HK-2 (cell line): ENCODE data around the gene TAF4.
"Not testable (repeated sequence)": the region's sequence is repeated elsewhere in the genome, so short reads cannot be mapped to it uniquely, and the experiment has no call there.

Experiments
- DNase-seq: peaks from one replicate; pipeline ENCODE4 v3.0.0-alpha.2; 2018; ENCODE audit not compliant: unreplicated experiment

TAF4 gene

GRCh38 chr20:62058941-62059340, 6.7 kb downstream of the TAF4 start:
- DNase-seq: no peak

- no peak for DNase-seq
Measured at GRCh38 chr20:62056975-62057374, 8.7 kb downstream of the TAF4 start.

- no peak for DNase-seq
Measured at GRCh38 chr20:62056377-62056776, 9.3 kb downstream of the TAF4 start.

GRCh38 chr20:62055862-62056115, 9.9 kb downstream of the TAF4 start:
- DNase-seq: not testable (repeated sequence)

- DNase-seq: no peak
Measured at GRCh38 chr20:62055106-62055861, 10.4 kb downstream of the TAF4 start.

- DNase-seq: no peak
Measured at GRCh38 chr20:62054451-62054953, 11.2 kb downstream of the TAF4 start.

GRCh38 chr20:62053465-62054196, 12.1 kb downstream of the TAF4 start:
- DNase-seq: no peak

GRCh38 chr20:62052842-62053464, 12.7 kb downstream of the TAF4 start:
- no peak for DNase-seq

GRCh38 chr20:62052336-62052841, 13.3 kb downstream of the TAF4 start:
- no peak for DNase-seq

GRCh38 chr20:62051546-62052255, 14.0 kb downstream of the TAF4 start:
- no peak for DNase-seq

- DNase-seq: no peak
Measured at GRCh38 chr20:62051144-62051543, 14.5 kb downstream of the TAF4 start.

- DNase-seq: no peak
Measured at GRCh38 chr20:62050166-62051120, 15.2 kb downstream of the TAF4 start.

GRCh38 chr20:62049342-62050165, 16.1 kb downstream of the TAF4 start:
- DNase-seq: no peak

GRCh38 chr20:62048821-62049291, 16.8 kb downstream of the TAF4 start:
- no peak for DNase-seq

- no peak for DNase-seq
Measured at GRCh38 chr20:62048346-62048761, 17.3 kb downstream of the TAF4 start.

GRCh38 chr20:62047666-62048345, 17.9 kb downstream of the TAF4 start:
- DNase-seq: no peak

GRCh38 chr20:62046431-62046830, 19.2 kb downstream of the TAF4 start:
- DNase-seq: no peak

- no peak for DNase-seq
Measured at GRCh38 chr20:62045529-62046285, 20.0 kb downstream of the TAF4 start.

GRCh38 chr20:62045118-62045517, 20.6 kb downstream of the TAF4 start:
- no peak for DNase-seq
